Fibroblast of lung (primary cell): ENCODE data around the gene PRKAR1B. TPM values are rescaled to one million over a fixed set of nuclear protein-coding genes. Genes with fewer than 3 reads are reported as not detected.

Experiments used
- DNase-seq, 2 donors: peaks; one replicate each; pipeline versions ENCODE4 v3.0.0 to v3.0.0-alpha.2; 2010; ENCODE audit warnings: low read depth in 2 of 2
- H2AFZ ChIP-seq: 2 replicates; pipeline ENCODE4 v1.5.1; 2012; ENCODE audit warnings: low read length, control low read depth, inconsistent platforms
- H3K27ac ChIP-seq: 2 replicates; pipeline ENCODE4 v1.5.1; 2011; ENCODE audit warnings: low read length, control low read depth; ENCODE audit not compliant: insufficient read depth
- H3K27me3 ChIP-seq: 2 replicates; pipeline ENCODE4 v1.5.1; 2011; ENCODE audit warnings: mild to moderate bottlenecking, low read length; ENCODE audit not compliant: control insufficient read depth, insufficient read depth
- H3K36me3 ChIP-seq: 2 replicates; pipeline ENCODE4 v1.5.1; 2011; ENCODE audit warnings: low read length; ENCODE audit not compliant: control insufficient read depth, insufficient read depth
- H3K4me1 ChIP-seq: 2 replicates; pipeline ENCODE4 v1.5.1; 2011; ENCODE audit warnings: low read length; ENCODE audit not compliant: control insufficient read depth, insufficient read depth; ENCODE audit errors: extremely low read depth
- H3K4me2 ChIP-seq: 2 replicates; pipeline ENCODE4 v1.5.1; 2011; ENCODE audit warnings: low read length, control low read depth; ENCODE audit not compliant: insufficient read depth; ENCODE audit errors: extremely low read depth
- H3K4me3 ChIP-seq, 4 experiments: fragments of 200-600 bp in 1 of 4; sonication (generic) in 1 of 4; replicated peaks in 1 of 4; 2 replicates each; pipeline ENCODE4 v1.5.1; 2011 to 2016; ENCODE audit warnings: low read length in 4 of 4, low read depth in 3 of 4, mild to moderate bottlenecking in 3 of 4, control low read depth in 2 of 4, inconsistent platforms in 1 of 4, mixed read lengths in 1 of 4; ENCODE audit not compliant: insufficient read depth in 1 of 4; ENCODE audit errors: control extremely low read depth in 1 of 4
- H3K79me2 ChIP-seq: 2 replicates; pipeline ENCODE4 v1.5.1; 2012; ENCODE audit warnings: mild to moderate bottlenecking, low read length, inconsistent platforms; ENCODE audit not compliant: control insufficient read depth, insufficient read depth
- H3K9ac ChIP-seq: 2 replicates; pipeline ENCODE4 v1.5.1; 2011; ENCODE audit warnings: mild to moderate bottlenecking, low read length, control low read depth; ENCODE audit not compliant: insufficient read depth
- H3K9me3 ChIP-seq: 2 replicates; pipeline ENCODE4 v1.5.1; 2012; ENCODE audit warnings: low read depth, low read length; ENCODE audit not compliant: control insufficient read depth, insufficient read depth
- H4K20me1 ChIP-seq: 2 replicates; pipeline ENCODE4 v1.5.1; 2011; ENCODE audit warnings: low read length; ENCODE audit not compliant: control insufficient read depth, insufficient read depth; ENCODE audit errors: extremely low read depth
- CTCF ChIP-seq, 2 donors: IDR thresholded peaks in 1 of 2; conservative IDR thresholded peaks in 1 of 2; 1 replicate in 1 of 2; 2 replicates in 1 of 2; pipeline ENCODE4 v1.5.1; 2011 to 2012; ENCODE audit warnings: low read length in 2 of 2, control low read depth in 1 of 2, inconsistent platforms in 1 of 2, low read depth in 1 of 2, mild to moderate bottlenecking in 1 of 2
- EZH2 ChIP-seq: IDR thresholded peaks from 2 replicates; pipeline ENCODE4 v1.5.1; 2012; ENCODE audit warnings: low read length, control low read depth, mild to moderate bottlenecking; ENCODE audit errors: missing control alignments
- polyA plus RNA-seq, 2 donors: library from polyadenylated mRNA; depleted of rRNA in 1 of 2; stranded (reverse) in 1 of 2; unstranded in 1 of 2; fragments of >200 nt; gene quantifications; 2 replicates each; pipeline ENCODE4 v1.2.1, GENCODE V29; 2011 to 2012; ENCODE audit warnings: missing spikeins in 1 of 2
- total RNA-seq: library from RNA; depleted of rRNA; stranded (reverse); fragments of >200 nt; gene quantifications from 2 replicates; pipeline ENCODE4 v1.2.1, GENCODE V29; 2014

PRKAR1B gene
- total and polyA plus RNA-seq, 2 donors (not counting 1 experiment from before 2014, with no cell fraction given): 12.7 to 14.5 TPM

GRCh38 chr7:714251-714671, 12.8 kb downstream of the PRKAR1B start:
- H3K4me3 ChIP-seq: no peak overlapping the region
- H2AFZ ChIP-seq: no peak overlapping the region
- H3K36me3 ChIP-seq: no peaks in the 10 kb centered on the region
- H3K4me2 ChIP-seq: no peak overlapping the region
- no peak for TF ChIP-seq CTCF (conservative IDR thresholded peaks at IDR 0.05 in 1 of 2, IDR thresholded peaks at IDR 0.05 in 1 of 2; ENCODE audit: low read depth in 1 of 2, low read length in 2 of 2)
- no peak for TF ChIP-seq EZH2
- no peaks in the 10 kb centered on the region for H3K79me2 ChIP-seq
- H3K27me3 ChIP-seq: no peaks in the 10 kb centered on the region
- no peak overlapping the region for H3K27ac ChIP-seq
- no peaks in the 10 kb centered on the region for H3K9me3 ChIP-seq
- no peak overlapping the region for H3K9ac ChIP-seq
- DNase-seq: no peak
- no peaks in the 10 kb centered on the region for H3K4me1 ChIP-seq
- H4K20me1 ChIP-seq: no peaks in the 10 kb centered on the region

GRCh38 chr7:713488-714230, 13.4 kb downstream of the PRKAR1B start:
- Histone ChIP-seq H3K9ac (no peak overlapping the region), H3K27me3 (no peaks in the 10 kb centered on the region), H2AFZ (no peak overlapping the region), H3K9me3 (no peaks in the 10 kb centered on the region), H3K4me3 (no peak overlapping the region), H3K79me2 (no peaks in the 10 kb centered on the region), H3K4me2 (no peak overlapping the region), H3K4me1 (no peaks in the 10 kb centered on the region), H3K27ac (no peak overlapping the region), H3K36me3 (no peaks in the 10 kb centered on the region), H4K20me1 (no peaks in the 10 kb centered on the region)
- TF ChIP-seq EZH2 (no peak), CTCF (conservative IDR thresholded peaks at IDR 0.05 in 1 of 2, IDR thresholded peaks at IDR 0.05 in 1 of 2; ENCODE audit: low read depth in 1 of 2, low read length in 2 of 2) (no peak)
- no peak for DNase-seq

- Histone ChIP-seq H4K20me1 (no peaks in the 10 kb centered on the region), H3K79me2 (no peaks in the 10 kb centered on the region), H2AFZ (no peak overlapping the region), H3K9ac (no peak overlapping the region), H3K27ac (no peak overlapping the region), H3K27me3 (no peaks in the 10 kb centered on the region), H3K4me2 (no peak overlapping the region), H3K4me3 (no peak overlapping the region), H3K4me1 (no peaks in the 10 kb centered on the region), H3K36me3 (no peaks in the 10 kb centered on the region), H3K9me3 (no peaks in the 10 kb centered on the region)
- DNase-seq: no peak
- no peak for TF ChIP-seq EZH2
- no peak for TF ChIP-seq CTCF (conservative IDR thresholded peaks at IDR 0.05 in 1 of 2, IDR thresholded peaks at IDR 0.05 in 1 of 2; ENCODE audit: low read depth in 1 of 2, low read length in 2 of 2)
Observed at GRCh38 chr7:713139-713457, 14.0 kb downstream of the PRKAR1B start.
